Liver (tissue), 3 donors: ENCODE measurements around the gene ETS1.

Experiments
- ATF3 ChIP-seq: IDR thresholded peaks from 2 replicates; pipeline ENCODE4 v1.6.1; 2016; ENCODE audit warnings: antibody characterized with exemption
- CTCF ChIP-seq: fragments of 150-350 bp; IDR thresholded peaks from 2 replicates; pipeline ENCODE4 v1.5.1; 2017; ENCODE audit warnings: improper control_type of control experiment, low read depth, low read length; ENCODE audit not compliant: missing input control
- EGR1 ChIP-seq, 2 donors: IDR thresholded peaks; 2 replicates each; pipeline ENCODE4 v1.6.1; 2016 to 2018; ENCODE audit warnings: antibody characterized with exemption in 2 of 2, low read depth in 2 of 2
- FOXA1 ChIP-seq: IDR thresholded peaks from 2 replicates; pipeline ENCODE4 v1.6.1; 2016; ENCODE audit warnings: antibody characterized with exemption
- GABPA ChIP-seq, 2 donors: IDR thresholded peaks in 1 of 2; conservative IDR thresholded peaks in 1 of 2; 2 replicates each; pipeline ENCODE4 v1.6.1; 2016; ENCODE audit warnings: antibody characterized with exemption in 2 of 2, mild to moderate bottlenecking in 1 of 2, moderate library complexity in 1 of 2
- HNF4G ChIP-seq: IDR thresholded peaks from 2 replicates; pipeline ENCODE4 v1.6.1; 2016; ENCODE audit warnings: antibody characterized with exemption
- JUND ChIP-seq, 2 donors: IDR thresholded peaks; 2 replicates each; pipeline ENCODE4 v1.6.1; 2016; ENCODE audit warnings: antibody characterized with exemption in 2 of 2
- MAX ChIP-seq: IDR thresholded peaks from 2 replicates; pipeline ENCODE4 v1.6.1; 2016; ENCODE audit warnings: antibody characterized with exemption
- NR2F2 ChIP-seq: IDR thresholded peaks from 2 replicates; pipeline ENCODE4 v1.6.1; 2016; ENCODE audit warnings: antibody characterized with exemption
- RAD21 ChIP-seq, 2 donors: IDR thresholded peaks; 2 replicates each; pipeline ENCODE4 v1.6.1; 2016; ENCODE audit warnings: antibody characterized with exemption in 2 of 2, mild to moderate bottlenecking in 2 of 2
- REST ChIP-seq: IDR thresholded peaks from 2 replicates; pipeline ENCODE4 v1.6.1; 2016; ENCODE audit warnings: antibody characterized with exemption, mild to moderate bottlenecking
- SP1 ChIP-seq: IDR thresholded peaks from 2 replicates; pipeline ENCODE4 v1.6.1; 2018; ENCODE audit warnings: antibody characterized with exemption, mild to moderate bottlenecking
- TAF1 ChIP-seq: conservative IDR thresholded peaks from 2 replicates; pipeline ENCODE4 v1.6.1; 2016; ENCODE audit warnings: antibody characterized with exemption, mild to moderate bottlenecking
- YY1 ChIP-seq: IDR thresholded peaks from 2 replicates; pipeline ENCODE4 v1.6.1; 2016; ENCODE audit warnings: antibody characterized with exemption, mild to moderate bottlenecking
- donor health status: healthy.
- donor health status: healthy.

GRCh38 chr11:128634395-128634794, 47.0 kb upstream of the ETS1 start:
- TF ChIP-seq CTCF (no peak), YY1 (no peak), MAX (no peak), TAF1 (no peak), REST (no peak), RAD21 (IDR thresholded peaks at IDR 0.05) (no peak), GABPA (IDR thresholded peaks at IDR 0.05 in 1 of 2, conservative IDR thresholded peaks at IDR 0.05 in 1 of 2) (no peak), SP1 (no peak), ATF3 (no peak), FOXA1 (no peak), NR2F2 (no peak), EGR1 (IDR thresholded peaks at IDR 0.05; ENCODE audit: low read depth in 2 of 2) (no peak), JUND (IDR thresholded peaks at IDR 0.05) (no peak), HNF4G (no peak)
